Measurements from ENCODE around the gene PHLDB3. TPM values are rescaled to one million over a fixed set of nuclear protein-coding genes. Genes with fewer than 3 reads are reported as not detected.

Gene PHLDB3
- total and polyA plus RNA-seq, 2 of the 13 experiments (the other 11 are each of a cell fraction or from before 2014, with no cell fraction given): 11.3 to 14.5 TPM

- TF ChIP-seq ZMYM3 (CRISPR knock-in tag; IDR thresholded peaks at IDR 0.05): no peak
- TF ChIP-seq RBM22 (optimal IDR thresholded peaks at IDR 0.05; ENCODE audit: low read length): no peak
- TF ChIP-seq NRL (CRISPR knock-in tag; IDR thresholded peaks at IDR 0.05; ENCODE audit: borderline replicate concordance): no peak
- no peak for TF ChIP-seq ZNF496 (CRISPR knock-in tag; IDR thresholded peaks at IDR 0.05; ENCODE audit: insufficient replicate concordance)
- TF ChIP-seq, protein P1, sequence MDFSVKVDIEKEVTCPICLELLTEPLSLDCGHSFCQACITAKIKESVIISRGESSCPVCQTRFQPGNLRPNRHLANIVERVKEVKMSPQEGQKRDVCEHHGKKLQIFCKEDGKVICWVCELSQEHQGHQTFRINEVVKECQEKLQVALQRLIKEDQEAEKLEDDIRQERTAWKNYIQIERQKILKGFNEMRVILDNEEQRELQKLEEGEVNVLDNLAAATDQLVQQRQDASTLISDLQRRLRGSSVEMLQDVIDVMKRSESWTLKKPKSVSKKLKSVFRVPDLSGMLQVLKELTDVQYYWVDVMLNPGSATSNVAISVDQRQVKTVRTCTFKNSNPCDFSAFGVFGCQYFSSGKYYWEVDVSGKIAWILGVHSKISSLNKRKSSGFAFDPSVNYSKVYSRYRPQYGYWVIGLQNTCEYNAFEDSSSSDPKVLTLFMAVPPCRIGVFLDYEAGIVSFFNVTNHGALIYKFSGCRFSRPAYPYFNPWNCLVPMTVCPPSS (IDR thresholded peaks at IDR 0.05): no peak
- TF ChIP-seq AGO2 (optimal IDR thresholded peaks at IDR 0.05; ENCODE audit: low read depth, low read length): peak; percentile 54
- no peak for TF ChIP-seq ARHGAP35 (CRISPR knock-in tag; IDR thresholded peaks at IDR 0.05; ENCODE audit: borderline replicate concordance)
- no peak for TF ChIP-seq KLF16 (CRISPR knock-in tag; IDR thresholded peaks at IDR 0.05)
- TF ChIP-seq ZNF605 (CRISPR knock-in tag; IDR thresholded peaks at IDR 0.05): no peak
- no peak for TF ChIP-seq JUNB (CRISPR knock-in tag; IDR thresholded peaks at IDR 0.05; ENCODE audit: borderline replicate concordance)
- TF ChIP-seq CENPX (CRISPR knock-in tag; IDR thresholded peaks at IDR 0.05): no peak
- TF ChIP-seq SIX4 (CRISPR knock-in tag; IDR thresholded peaks at IDR 0.05): no peak
- TF ChIP-seq, protein P2, sequence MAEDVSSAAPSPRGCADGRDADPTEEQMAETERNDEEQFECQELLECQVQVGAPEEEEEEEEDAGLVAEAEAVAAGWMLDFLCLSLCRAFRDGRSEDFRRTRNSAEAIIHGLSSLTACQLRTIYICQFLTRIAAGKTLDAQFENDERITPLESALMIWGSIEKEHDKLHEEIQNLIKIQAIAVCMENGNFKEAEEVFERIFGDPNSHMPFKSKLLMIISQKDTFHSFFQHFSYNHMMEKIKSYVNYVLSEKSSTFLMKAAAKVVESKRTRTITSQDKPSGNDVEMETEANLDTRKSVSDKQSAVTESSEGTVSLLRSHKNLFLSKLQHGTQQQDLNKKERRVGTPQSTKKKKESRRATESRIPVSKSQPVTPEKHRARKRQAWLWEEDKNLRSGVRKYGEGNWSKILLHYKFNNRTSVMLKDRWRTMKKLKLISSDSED (CRISPR knock-in tag; IDR thresholded peaks at IDR 0.05): no peak
- TF ChIP-seq ARNT2 (CRISPR knock-in tag; IDR thresholded peaks at IDR 0.05; ENCODE audit: low read depth): no peak
- no peak for TF ChIP-seq ZNF468 (CRISPR knock-in tag; IDR thresholded peaks at IDR 0.05)
- no peak for TF ChIP-seq NFE2L2 (IDR thresholded peaks at IDR 0.05; ENCODE audit: low read length)
- no peak for TF ChIP-seq GPN1 (CRISPR knock-in tag; IDR thresholded peaks at IDR 0.05; ENCODE audit: borderline replicate concordance)
- no peak for TF ChIP-seq ZNF441 (CRISPR knock-in tag; IDR thresholded peaks at IDR 0.05; ENCODE audit: borderline replicate concordance)
- TF ChIP-seq SALL2 (CRISPR knock-in tag; IDR thresholded peaks at IDR 0.05): no peak
- TF ChIP-seq, protein P3, sequence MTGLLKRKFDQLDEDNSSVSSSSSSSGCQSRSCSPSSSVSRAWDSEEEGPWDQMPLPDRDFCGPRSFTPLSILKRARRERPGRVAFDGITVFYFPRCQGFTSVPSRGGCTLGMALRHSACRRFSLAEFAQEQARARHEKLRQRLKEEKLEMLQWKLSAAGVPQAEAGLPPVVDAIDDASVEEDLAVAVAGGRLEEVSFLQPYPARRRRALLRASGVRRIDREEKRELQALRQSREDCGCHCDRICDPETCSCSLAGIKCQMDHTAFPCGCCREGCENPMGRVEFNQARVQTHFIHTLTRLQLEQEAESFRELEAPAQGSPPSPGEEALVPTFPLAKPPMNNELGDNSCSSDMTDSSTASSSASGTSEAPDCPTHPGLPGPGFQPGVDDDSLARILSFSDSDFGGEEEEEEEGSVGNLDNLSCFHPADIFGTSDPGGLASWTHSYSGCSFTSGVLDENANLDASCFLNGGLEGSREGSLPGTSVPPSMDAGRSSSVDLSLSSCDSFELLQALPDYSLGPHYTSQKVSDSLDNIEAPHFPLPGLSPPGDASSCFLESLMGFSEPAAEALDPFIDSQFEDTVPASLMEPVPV (CRISPR knock-in tag; IDR thresholded peaks at IDR 0.05): no peak
- no peak for TF ChIP-seq MYNN (CRISPR knock-in tag; IDR thresholded peaks at IDR 0.05; ENCODE audit: low read depth)
- TF ChIP-seq, protein P4, sequence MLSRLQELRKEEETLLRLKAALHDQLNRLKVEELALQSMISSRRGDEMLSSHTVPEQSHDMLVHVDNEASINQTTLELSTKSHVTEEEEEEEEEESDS (CRISPR knock-in tag; IDR thresholded peaks at IDR 0.05; ENCODE audit: borderline replicate concordance): no peak
- TF ChIP-seq ZNF354B (CRISPR knock-in tag; IDR thresholded peaks at IDR 0.05): no peak
- TF ChIP-seq ZNF296 (CRISPR knock-in tag; conservative IDR thresholded peaks at IDR 0.05): no peak
- no peak for TF ChIP-seq NFYC (CRISPR knock-in tag; IDR thresholded peaks at IDR 0.05)
- TF ChIP-seq, protein P5, sequence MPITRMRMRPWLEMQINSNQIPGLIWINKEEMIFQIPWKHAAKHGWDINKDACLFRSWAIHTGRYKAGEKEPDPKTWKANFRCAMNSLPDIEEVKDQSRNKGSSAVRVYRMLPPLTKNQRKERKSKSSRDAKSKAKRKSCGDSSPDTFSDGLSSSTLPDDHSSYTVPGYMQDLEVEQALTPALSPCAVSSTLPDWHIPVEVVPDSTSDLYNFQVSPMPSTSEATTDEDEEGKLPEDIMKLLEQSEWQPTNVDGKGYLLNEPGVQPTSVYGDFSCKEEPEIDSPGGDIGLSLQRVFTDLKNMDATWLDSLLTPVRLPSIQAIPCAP (CRISPR knock-in tag; IDR thresholded peaks at IDR 0.05; ENCODE audit: low read depth): no peak
- TF ChIP-seq ZNF337 (CRISPR knock-in tag; IDR thresholded peaks at IDR 0.05; ENCODE audit: borderline replicate concordance, low read depth): no peak
These were observed 28.5 kb upstream of the PHLDB3 start, which contains the start of gene ZNF575 (continued) for GRCh38 chr19:43532962-43533545.
